ENCODE data around the gene GPR68.

DNA sequence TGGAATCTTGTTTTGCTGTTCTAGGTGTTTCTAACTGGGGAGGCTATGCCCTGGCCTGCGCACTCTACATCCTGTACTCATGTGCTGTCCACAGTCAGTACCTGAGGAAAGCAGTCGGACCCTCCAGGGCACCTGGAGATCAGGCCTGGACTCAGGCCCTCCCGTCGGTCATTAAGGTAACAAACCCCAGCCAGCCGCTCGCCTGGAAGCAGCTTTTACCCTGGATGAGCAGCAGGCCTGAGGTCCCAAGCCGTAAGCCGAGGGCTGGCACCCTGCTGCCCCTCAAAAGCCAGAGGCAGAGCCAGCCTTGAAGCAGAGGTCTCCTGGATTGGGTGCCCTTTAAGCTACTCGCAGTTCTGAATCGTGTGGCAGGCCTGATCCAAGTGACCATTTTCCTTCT, 29.1 kb downstream of the GPR68 start:
- no peak for TF ChIP-seq POLR2AphosphoS5 (IDR thresholded peaks at IDR 0.05; ENCODE audit: borderline replicate concordance, low read depth, low read length)
- no peak for TF ChIP-seq EZH2 (IDR thresholded peaks at IDR 0.05)
